Spleen (tissue), 11 donors: ENCODE data around the gene SLC4A4. TPM values are rescaled to one million over a fixed set of nuclear protein-coding genes. Genes with fewer than 3 reads are reported as not detected.

Source experiments
- DNase-seq: peaks from one replicate; pipeline ENCODE4 v3.0.0-alpha.2; 2020
- H3K27ac ChIP-seq, 8 donors: fragments of 200-600 bp; sonication (generic) in 7 of 8; 1 replicate in 4 of 8; 2 replicates in 4 of 8; pipeline versions ENCODE4 v1.5.0 to v1.8.0; 2016 to 2021; ENCODE audit warnings: inconsistent platforms in 4 of 8, mild to moderate bottlenecking in 4 of 8, moderate library complexity in 1 of 8
- H3K27me3 ChIP-seq, 7 donors: fragments of 200-600 bp; sonication (generic) in 6 of 7; replicated peaks in 1 of 7; 1 replicate in 4 of 7; 2 replicates in 3 of 7; pipeline versions ENCODE4 v1.5.0 to v1.8.0; 2016 to 2021; ENCODE audit warnings: inconsistent platforms in 3 of 7, mild to moderate bottlenecking in 1 of 7
- H3K36me3 ChIP-seq, 6 donors: fragments of 200-600 bp; sonication (generic) in 5 of 6; 1 replicate in 4 of 6; 2 replicates in 2 of 6; pipeline versions ENCODE4 v1.5.0 to v1.8.0; 2016 to 2021; ENCODE audit warnings: inconsistent platforms in 2 of 6
- H3K4me1 ChIP-seq, 6 donors: fragments of 200-600 bp; sonication (generic) in 5 of 6; 1 replicate in 3 of 6; 2 replicates in 3 of 6; pipeline versions ENCODE4 v1.5.0 to v1.8.0; 2016 to 2021; ENCODE audit warnings: inconsistent platforms in 3 of 6
- H3K4me3 ChIP-seq, 8 donors: fragments of 200-600 bp; sonication (generic) in 7 of 8; 1 replicate in 4 of 8; 2 replicates in 4 of 8; pipeline versions ENCODE4 v1.5.0 to v1.8.0; 2016 to 2021; ENCODE audit warnings: inconsistent platforms in 4 of 8, mild to moderate bottlenecking in 4 of 8, moderate library complexity in 2 of 8
- H3K9me3 ChIP-seq, 8 donors: fragments of 200-600 bp; sonication (generic) in 7 of 8; 1 replicate in 4 of 8; 2 replicates in 4 of 8; pipeline versions ENCODE4 v1.5.0 to v1.8.0; 2016 to 2021; ENCODE audit warnings: inconsistent platforms in 4 of 8
- CTCF ChIP-seq, 11 experiments: fragments of 200-600 bp in 7 of 11; fragments of 450-650 bp in 4 of 11; sonication (generic) in 4 of 11; IDR thresholded peaks in 8 of 11; conservative IDR thresholded peaks in 3 of 11; 1 replicate in 7 of 11; 2 replicates in 4 of 11; pipeline versions ENCODE4 v1.4.0 to v1.8.0; 2016 to 2021; ENCODE audit warnings: antibody characterized with exemption in 11 of 11, inconsistent platforms in 4 of 11, mild to moderate bottlenecking in 1 of 11
- POLR2A ChIP-seq, 3 donors: fragments of 450-650 bp; IDR thresholded peaks; one replicate each; pipeline ENCODE4 v1.5.1; 2017; ENCODE audit warnings: antibody characterized with exemption in 3 of 3, mild to moderate bottlenecking in 1 of 3
- POLR2AphosphoS5 ChIP-seq, 3 donors: sonication (generic); formaldehyde crosslinking; IDR thresholded peaks; one replicate each; pipeline ENCODE4 v1.5.1; 2017; ENCODE audit warnings: antibody characterized with exemption in 3 of 3
- WGBS, 5 donors: extraction: QIAGEN DNeasy Blood & Tissue Kit in 3 of 5; methylation state at CpG; one replicate each; pipeline versions ENCODE4 v1.1.5 to v1.1.7; 2013 to 2018; 5-methylcytosine and 5-hydroxymethylcytosine counted together
- intact Hi-C: fragments of 100-400 bp; cut with DNase I; formaldehyde crosslinking; loops from one replicate; pipeline ENCODE4 v1.15.0; 2023; ENCODE audit warnings: low total_unique reads
- polyA plus RNA-seq, 3 donors: library from polyadenylated mRNA; stranded (reverse); fragments of 200-250 nt; gene quantifications; one replicate each; pipeline ENCODE4 v1.2.1, GENCODE V29; 2013
- total RNA-seq, 7 donors: library from RNA; depleted of rRNA in 3 of 7; stranded (reverse); fragments of >200 nt in 3 of 7; fragmentation: NEBNext Ultra II Directional in 4 of 7; extraction: Animal tissue kit (Norgen Biotek cat#: 25700) in 4 of 7; gene quantifications; one replicate each; pipeline versions ENCODE4 v1.1.0 to v1.2.1, GENCODE V29; 2016 to 2021
- donor health status: healthy with polysubstance abuse.
- donor health status: DM: no; HTN: no; CAD: no; lungs with moderate emphysema.
- donor health status: DM: no; HTN: no; CAD: no.
- donor health status: Bipolar disorder and iron deficiency.
- donor health status: healthy.
- donor health status: DM: no; HTN: no; CAD: no.
- donor health status: DM: yes; HTN: yes; CAD: no.

SLC4A4 gene
- total and polyA plus RNA-seq, 10 donors = 0.07 to 3.4 (median 1.4) TPM

GRCh38 chr4:71559957-71560571 is 221.2 kb downstream of the SLC4A4 start:
- 0 to 14% (median 0%) methylated on average over 1 of the region's 1 CpG for WGBS, 5 donors
- H3K9me3 ChIP-seq = no peaks in the 10 kb centered on the region
- no peaks in the 10 kb centered on the region for H3K4me1 ChIP-seq
- no peak for TF ChIP-seq POLR2AphosphoS5 (IDR thresholded peaks at IDR 0.05)
- TF ChIP-seq POLR2A (IDR thresholded peaks at IDR 0.05) = no peak
- TF ChIP-seq CTCF (IDR thresholded peaks at IDR 0.05 in 8 of 11, conservative IDR thresholded peaks at IDR 0.05 in 3 of 11) = no peak
- intact Hi-C loops = no loop called here
- H3K36me3 ChIP-seq = no peaks in the 10 kb centered on the region
- H3K27me3 ChIP-seq = no peaks in the 10 kb centered on the region
- H3K27ac ChIP-seq = no peak overlapping the region
- no peak for DNase-seq
- H3K4me3 ChIP-seq = no peak overlapping the region

GRCh38 chr4:71564775-71565174 is 226.0 kb downstream of the SLC4A4 start:
- Histone ChIP-seq H3K4me1 (no peaks in the 10 kb centered on the region), H3K27me3 (no peaks in the 10 kb centered on the region), H3K27ac (no peak overlapping the region), H3K36me3 (no peaks in the 10 kb centered on the region), H3K4me3 (no peak overlapping the region), H3K9me3 (no peaks in the 10 kb centered on the region)
- intact Hi-C loops = no loop called here
- WGBS, 5 donors = 71 to 83% (median 78%) methylated on average over 2 of the region's 2 CpGs
- DNase-seq = no peak
- TF ChIP-seq POLR2A (IDR thresholded peaks at IDR 0.05) = no peak

- H3K9me3 ChIP-seq = no peaks in the 10 kb centered on the region
- 74 to 85% (median 79%) methylated on average over 3 of the region's 3 CpGs for WGBS, 5 donors
- no peaks in the 10 kb centered on the region for H3K36me3 ChIP-seq
- no peak overlapping the region for H3K4me3 ChIP-seq
- H3K4me1 ChIP-seq = no peaks in the 10 kb centered on the region
- no peak overlapping the region for H3K27ac ChIP-seq
- TF ChIP-seq POLR2AphosphoS5 (IDR thresholded peaks at IDR 0.05) = no peak
- intact Hi-C loops = no loop called here
- DNase-seq = no peak
- H3K27me3 ChIP-seq = no peaks in the 10 kb centered on the region
These were observed 228.0 kb downstream of the SLC4A4 start for GRCh38 chr4:71566856-71567255.

- 0% methylated on average over 1 of the region's 1 CpG for WGBS, 5 donors
- no peaks in the 10 kb centered on the region for H3K9me3 ChIP-seq
- H3K27me3 ChIP-seq = no peaks in the 10 kb centered on the region
- no peaks in the 10 kb centered on the region for H3K36me3 ChIP-seq
- H3K4me1 ChIP-seq = no peaks in the 10 kb centered on the region
- TF ChIP-seq POLR2A (IDR thresholded peaks at IDR 0.05) (no peak), POLR2AphosphoS5 (IDR thresholded peaks at IDR 0.05) (no peak), CTCF (IDR thresholded peaks at IDR 0.05 in 8 of 11, conservative IDR thresholded peaks at IDR 0.05 in 3 of 11) (no peak)
- H3K4me3 ChIP-seq = no peak overlapping the region
- no peak for DNase-seq
- intact Hi-C loops = no loop called here
- no peak overlapping the region for H3K27ac ChIP-seq
These were observed 229.3 kb downstream of the SLC4A4 start for GRCh38 chr4:71568131-71568530.

- Histone ChIP-seq H3K27ac (no peak overlapping the region), H3K9me3 (peaks cover 0 to 6% (median 0%) of the 10 kb centered on the region in 8 donors), H3K27me3 (no peaks in the 10 kb centered on the region), H3K4me3 (no peak overlapping the region), H3K4me1 (no peaks in the 10 kb centered on the region), H3K36me3 (no peaks in the 10 kb centered on the region)
- WGBS, 5 donors = 84 to 93% (median 89%) methylated on average over 3 of the region's 3 CpGs
- DNase-seq = no peak
- intact Hi-C loops = no loop called here
- TF ChIP-seq CTCF (IDR thresholded peaks at IDR 0.05 in 8 of 11, conservative IDR thresholded peaks at IDR 0.05 in 3 of 11) (no peak), POLR2AphosphoS5 (IDR thresholded peaks at IDR 0.05) (no peak), POLR2A (IDR thresholded peaks at IDR 0.05) (no peak)
These were observed 231.7 kb downstream of the SLC4A4 start for GRCh38 chr4:71570492-71570891.
